Upper lobe of left lung (tissue), 4 donors: ENCODE data around the gene INKA2.

Experiments
- CTCF ChIP-seq, 6 experiments: fragments of 450-650 bp in 4 of 6; fragments of 200-600 bp in 2 of 6; sonication (generic) in 2 of 6; IDR thresholded peaks; one replicate each; pipeline ENCODE4 v1.5.1; 2016 to 2019; ENCODE audit warnings: antibody characterized with exemption in 6 of 6
- POLR2A ChIP-seq, 4 donors: fragments of 450-650 bp; IDR thresholded peaks; one replicate each; pipeline ENCODE4 v1.5.1; 2016 to 2017; ENCODE audit warnings: antibody characterized with exemption in 4 of 4, mild to moderate bottlenecking in 2 of 4
- POLR2AphosphoS5 ChIP-seq, 2 donors: sonication (generic); formaldehyde crosslinking; IDR thresholded peaks; one replicate each; pipeline ENCODE4 v1.5.1; 2017; ENCODE audit warnings: antibody characterized with exemption in 2 of 2

GRCh38 chr1:111776391-111776790 is 37.2 kb upstream of the INKA2 start:
- no peak for TF ChIP-seq POLR2AphosphoS5 (IDR thresholded peaks at IDR 0.05)
- no peak for TF ChIP-seq CTCF (IDR thresholded peaks at IDR 0.05)
- TF ChIP-seq POLR2A (IDR thresholded peaks at IDR 0.05): no peak
